ENCODE measurements around the gene ACTL8. TPM values are rescaled to one million over a fixed set of nuclear protein-coding genes. Genes with fewer than 3 reads are reported as not detected.

The ACTL8 gene
- polyA plus RNA-seq, 2 of the 4 experiments (the other 2 are of a cell fraction), result 0.30 to 1.3 TPM

DNA sequence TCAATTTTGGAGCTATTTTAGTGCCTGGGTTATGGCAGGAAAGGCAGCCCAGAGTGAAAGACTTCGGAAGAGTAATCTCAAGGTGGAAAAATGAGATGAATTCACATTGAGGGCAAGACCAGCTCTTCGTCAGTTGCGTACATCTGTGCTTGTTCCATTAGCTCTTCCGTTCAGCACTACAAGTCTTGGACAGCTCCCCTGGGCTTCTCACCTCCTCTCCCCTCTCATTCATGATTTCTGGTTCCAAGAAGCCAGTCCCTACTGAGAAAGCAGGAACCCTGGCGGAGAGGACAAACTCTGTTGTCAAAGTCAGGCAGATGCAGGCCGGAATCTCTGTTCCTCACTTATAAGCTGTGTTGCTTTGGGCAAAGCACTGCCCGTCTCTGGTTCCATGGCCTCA lies 76.5 kb downstream of the ACTL8 start:
- Histone ChIP-seq H3K27ac (no peak overlapping the region), H3K9me3 (no peaks in the 10 kb centered on the region), H3K4me2 (no peak overlapping the region), H3K4me3 (no peak overlapping the region), H3K4me1 (no peaks in the 10 kb centered on the region)
- TF ChIP-seq NFE2L2 (conservative IDR thresholded peaks at IDR 0.05; ENCODE audit: low read length) (no peak), POLR2AphosphoS2 (conservative IDR thresholded peaks at IDR 0.05; ENCODE audit: low read length) (no peak), EHMT2 (IDR thresholded peaks at IDR 0.05; ENCODE audit: low read depth) (0 out of 2 replicates have a peak, but pooled peaks have one; percentile 43), PHF8 (IDR thresholded peaks at IDR 0.05; ENCODE audit: borderline replicate concordance, low read depth) (no peak), BHLHE40 (IDR thresholded peaks at IDR 0.05; ENCODE audit: low read depth, low read length) (no peak), RAD21 (conservative IDR thresholded peaks at IDR 0.05 in 1 of 2, IDR thresholded peaks at IDR 0.05 in 1 of 2) (no peak), HEYL (CRISPR knock-in tag; IDR thresholded peaks at IDR 0.05) (no peak), CHD2 (IDR thresholded peaks at IDR 0.05; ENCODE audit: low read length, partially characterized antibody) (no peak), MYC (IDR thresholded peaks at IDR 0.05; ENCODE audit: borderline replicate concordance, low read length) (no peak), FOXS1 (CRISPR knock-in tag; IDR thresholded peaks at IDR 0.05) (no peak)
- TF ChIP-seq, protein P1, sequence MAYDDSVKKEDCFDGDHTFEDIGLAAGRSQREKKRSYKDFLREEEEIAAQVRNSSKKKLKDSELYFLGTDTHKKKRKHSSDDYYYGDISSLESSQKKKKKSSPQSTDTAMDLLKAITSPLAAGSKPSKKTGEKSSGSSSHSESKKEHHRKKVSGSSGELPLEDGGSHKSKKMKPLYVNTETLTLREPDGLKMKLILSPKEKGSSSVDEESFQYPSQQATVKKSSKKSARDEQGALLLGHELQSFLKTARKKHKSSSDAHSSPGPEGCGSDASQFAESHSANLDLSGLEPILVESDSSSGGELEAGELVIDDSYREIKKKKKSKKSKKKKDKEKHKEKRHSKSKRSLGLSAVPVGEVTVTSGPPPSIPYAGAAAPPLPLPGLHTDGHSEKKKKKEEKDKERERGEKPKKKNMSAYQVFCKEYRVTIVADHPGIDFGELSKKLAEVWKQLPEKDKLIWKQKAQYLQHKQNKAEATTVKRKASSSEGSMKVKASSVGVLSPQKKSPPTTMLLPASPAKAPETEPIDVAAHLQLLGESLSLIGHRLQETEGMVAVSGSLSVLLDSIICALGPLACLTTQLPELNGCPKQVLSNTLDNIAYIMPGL (CRISPR knock-in tag; IDR thresholded peaks at IDR 0.05; ENCODE audit: borderline replicate concordance), result no peak
- TF ChIP-seq, protein P2, sequence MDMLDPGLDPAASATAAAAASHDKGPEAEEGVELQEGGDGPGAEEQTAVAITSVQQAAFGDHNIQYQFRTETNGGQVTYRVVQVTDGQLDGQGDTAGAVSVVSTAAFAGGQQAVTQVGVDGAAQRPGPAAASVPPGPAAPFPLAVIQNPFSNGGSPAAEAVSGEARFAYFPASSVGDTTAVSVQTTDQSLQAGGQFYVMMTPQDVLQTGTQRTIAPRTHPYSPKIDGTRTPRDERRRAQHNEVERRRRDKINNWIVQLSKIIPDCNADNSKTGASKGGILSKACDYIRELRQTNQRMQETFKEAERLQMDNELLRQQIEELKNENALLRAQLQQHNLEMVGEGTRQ (IDR thresholded peaks at IDR 0.05), result no peak
- TF ChIP-seq, protein P3, sequence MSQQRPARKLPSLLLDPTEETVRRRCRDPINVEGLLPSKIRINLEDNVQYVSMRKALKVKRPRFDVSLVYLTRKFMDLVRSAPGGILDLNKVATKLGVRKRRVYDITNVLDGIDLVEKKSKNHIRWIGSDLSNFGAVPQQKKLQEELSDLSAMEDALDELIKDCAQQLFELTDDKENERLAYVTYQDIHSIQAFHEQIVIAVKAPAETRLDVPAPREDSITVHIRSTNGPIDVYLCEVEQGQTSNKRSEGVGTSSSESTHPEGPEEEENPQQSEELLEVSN (IDR thresholded peaks at IDR 0.05; ENCODE audit: borderline replicate concordance, low read depth), result no peak
- TF ChIP-seq, protein P4, sequence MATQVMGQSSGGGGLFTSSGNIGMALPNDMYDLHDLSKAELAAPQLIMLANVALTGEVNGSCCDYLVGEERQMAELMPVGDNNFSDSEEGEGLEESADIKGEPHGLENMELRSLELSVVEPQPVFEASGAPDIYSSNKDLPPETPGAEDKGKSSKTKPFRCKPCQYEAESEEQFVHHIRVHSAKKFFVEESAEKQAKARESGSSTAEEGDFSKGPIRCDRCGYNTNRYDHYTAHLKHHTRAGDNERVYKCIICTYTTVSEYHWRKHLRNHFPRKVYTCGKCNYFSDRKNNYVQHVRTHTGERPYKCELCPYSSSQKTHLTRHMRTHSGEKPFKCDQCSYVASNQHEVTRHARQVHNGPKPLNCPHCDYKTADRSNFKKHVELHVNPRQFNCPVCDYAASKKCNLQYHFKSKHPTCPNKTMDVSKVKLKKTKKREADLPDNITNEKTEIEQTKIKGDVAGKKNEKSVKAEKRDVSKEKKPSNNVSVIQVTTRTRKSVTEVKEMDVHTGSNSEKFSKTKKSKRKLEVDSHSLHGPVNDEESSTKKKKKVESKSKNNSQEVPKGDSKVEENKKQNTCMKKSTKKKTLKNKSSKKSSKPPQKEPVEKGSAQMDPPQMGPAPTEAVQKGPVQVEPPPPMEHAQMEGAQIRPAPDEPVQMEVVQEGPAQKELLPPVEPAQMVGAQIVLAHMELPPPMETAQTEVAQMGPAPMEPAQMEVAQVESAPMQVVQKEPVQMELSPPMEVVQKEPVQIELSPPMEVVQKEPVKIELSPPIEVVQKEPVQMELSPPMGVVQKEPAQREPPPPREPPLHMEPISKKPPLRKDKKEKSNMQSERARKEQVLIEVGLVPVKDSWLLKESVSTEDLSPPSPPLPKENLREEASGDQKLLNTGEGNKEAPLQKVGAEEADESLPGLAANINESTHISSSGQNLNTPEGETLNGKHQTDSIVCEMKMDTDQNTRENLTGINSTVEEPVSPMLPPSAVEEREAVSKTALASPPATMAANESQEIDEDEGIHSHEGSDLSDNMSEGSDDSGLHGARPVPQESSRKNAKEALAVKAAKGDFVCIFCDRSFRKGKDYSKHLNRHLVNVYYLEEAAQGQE (IDR thresholded peaks at IDR 0.05), result peak; percentile 84
- TF ChIP-seq, protein P5, sequence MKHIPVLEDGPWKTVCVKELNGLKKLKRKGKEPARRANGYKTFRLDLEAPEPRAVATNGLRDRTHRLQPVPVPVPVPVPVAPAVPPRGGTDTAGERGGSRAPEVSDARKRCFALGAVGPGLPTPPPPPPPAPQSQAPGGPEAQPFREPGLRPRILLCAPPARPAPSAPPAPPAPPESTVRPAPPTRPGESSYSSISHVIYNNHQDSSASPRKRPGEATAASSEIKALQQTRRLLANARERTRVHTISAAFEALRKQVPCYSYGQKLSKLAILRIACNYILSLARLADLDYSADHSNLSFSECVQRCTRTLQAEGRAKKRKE (CRISPR knock-in tag; IDR thresholded peaks at IDR 0.05; ENCODE audit: low read depth), result no peak
- ATAC-seq, result no peak
- peak in 1 of 2 experiments; percentile 7 for DNase-seq (ENCODE audit: low read depth in 1 of 2, low spot score in 1 of 2)
- CTCF ChIA-PET, result interaction anchor here (1.3 kb wide), 1 partner anchor 86 kb away, joined by 4 read pairs; no protein-coding TSS in a partner anchor
- POLR2A ChIA-PET, result no interaction called here
- 53% methylated on average over 7 of the region's 7 CpGs for WGBS (ENCODE audit: missing lambda C conversion rate)
- no peak for FAIRE-seq

DNA sequence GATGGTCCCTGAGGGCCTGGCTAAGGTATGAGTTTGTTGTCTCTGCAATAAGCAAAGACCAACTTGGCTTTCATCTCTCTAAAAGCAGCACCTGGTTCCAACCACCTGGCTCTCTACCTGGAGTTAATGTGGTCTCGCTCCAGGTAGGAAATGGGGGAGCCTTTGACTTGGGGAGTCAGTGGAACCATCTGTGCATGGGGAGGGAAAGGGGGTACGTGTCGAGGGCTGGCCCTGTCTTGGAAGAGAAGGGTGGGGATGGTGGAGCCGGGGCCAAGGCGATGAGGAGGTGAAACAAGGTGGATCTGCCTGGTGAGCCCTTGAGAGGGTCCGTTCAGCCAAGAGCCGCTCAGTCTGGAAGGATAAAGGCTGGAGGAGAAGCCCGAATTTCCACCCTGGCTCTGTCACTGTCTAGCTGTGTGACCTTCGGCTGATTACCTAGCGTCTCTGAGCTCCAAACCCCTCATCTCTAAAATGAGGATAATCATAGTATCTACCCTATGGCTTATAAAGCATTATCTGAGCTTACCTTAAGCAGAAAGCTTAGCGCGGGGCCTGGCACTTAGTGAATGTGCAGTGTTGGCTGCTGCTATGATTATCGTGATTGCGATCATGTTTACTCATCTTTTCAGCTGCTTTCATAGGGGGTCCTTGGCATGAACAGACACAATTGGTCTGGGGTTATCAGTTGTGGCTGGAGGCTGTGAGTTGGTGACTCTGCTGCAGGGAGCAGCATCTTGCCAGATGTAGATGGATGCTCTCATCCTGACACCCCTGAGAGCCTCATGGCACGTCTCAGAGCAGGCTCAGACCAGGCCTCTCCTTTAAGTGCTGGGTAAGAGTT lies 78.7 kb downstream of the ACTL8 start:
- H3K27ac ChIP-seq, result no peak overlapping the region
- H3K4me3 ChIP-seq, result no peak overlapping the region
- no peak for DNase-seq (ENCODE audit: low read depth in 1 of 2, low spot score in 1 of 2)
- ChIA-PET POLR2A (no interaction called here), CTCF (interaction anchor here (0.8 to 1.3 kb wide), 4 partner anchors 8 to 172 kb away, joined by 3 to 4 read pairs (median 3); no protein-coding TSS in a partner anchor)
- no peaks in the 10 kb centered on the region for H3K4me1 ChIP-seq
- no peak for ATAC-seq
- FAIRE-seq, result no peak
- H3K4me2 ChIP-seq, result no peak overlapping the region
- 56% methylated on average over 10 of the region's 15 CpGs for WGBS (ENCODE audit: missing lambda C conversion rate)
- no peaks in the 10 kb centered on the region for H3K9me3 ChIP-seq
- TF ChIP-seq, protein P6, sequence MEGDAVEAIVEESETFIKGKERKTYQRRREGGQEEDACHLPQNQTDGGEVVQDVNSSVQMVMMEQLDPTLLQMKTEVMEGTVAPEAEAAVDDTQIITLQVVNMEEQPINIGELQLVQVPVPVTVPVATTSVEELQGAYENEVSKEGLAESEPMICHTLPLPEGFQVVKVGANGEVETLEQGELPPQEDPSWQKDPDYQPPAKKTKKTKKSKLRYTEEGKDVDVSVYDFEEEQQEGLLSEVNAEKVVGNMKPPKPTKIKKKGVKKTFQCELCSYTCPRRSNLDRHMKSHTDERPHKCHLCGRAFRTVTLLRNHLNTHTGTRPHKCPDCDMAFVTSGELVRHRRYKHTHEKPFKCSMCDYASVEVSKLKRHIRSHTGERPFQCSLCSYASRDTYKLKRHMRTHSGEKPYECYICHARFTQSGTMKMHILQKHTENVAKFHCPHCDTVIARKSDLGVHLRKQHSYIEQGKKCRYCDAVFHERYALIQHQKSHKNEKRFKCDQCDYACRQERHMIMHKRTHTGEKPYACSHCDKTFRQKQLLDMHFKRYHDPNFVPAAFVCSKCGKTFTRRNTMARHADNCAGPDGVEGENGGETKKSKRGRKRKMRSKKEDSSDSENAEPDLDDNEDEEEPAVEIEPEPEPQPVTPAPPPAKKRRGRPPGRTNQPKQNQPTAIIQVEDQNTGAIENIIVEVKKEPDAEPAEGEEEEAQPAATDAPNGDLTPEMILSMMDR (IDR thresholded peaks at IDR 0.05), result no peak
- TF ChIP-seq RNF2 (IDR thresholded peaks at IDR 0.05; ENCODE audit: borderline replicate concordance, low read depth), result no peak
- TF ChIP-seq NPAS2 (CRISPR knock-in tag; IDR thresholded peaks at IDR 0.05; ENCODE audit: borderline replicate concordance), result no peak
- TF ChIP-seq MAZ (IDR thresholded peaks at IDR 0.05; ENCODE audit: borderline replicate concordance, low read depth, low read length), result no peak
